Transverse colon (tissue), 4 donors: ENCODE measurements around the gene RRAGD. TPM values are rescaled to one million over a fixed set of nuclear protein-coding genes. Genes with fewer than 3 reads are reported as not detected.

Experiments
- DNase-seq: peaks from one replicate; pipeline ENCODE4 v3.0.0-alpha.2; 2019
- H3K27ac ChIP-seq, 4 donors: fragments of 200-600 bp; sonication (generic); 2 replicates each; pipeline ENCODE4 v1.5.1; 2016 to 2018; ENCODE audit warnings: inconsistent platforms in 4 of 4
- H3K27me3 ChIP-seq: fragments of 200-600 bp; sonication (generic); 2 replicates; pipeline ENCODE4 v1.5.1; 2017; ENCODE audit warnings: inconsistent platforms
- H3K36me3 ChIP-seq, 4 donors: fragments of 200-600 bp; sonication (generic); 2 replicates each; pipeline ENCODE4 v1.5.1; 2017 to 2019; ENCODE audit warnings: inconsistent platforms in 4 of 4
- H3K4me1 ChIP-seq, 4 donors: fragments of 200-600 bp; sonication (generic); 2 replicates each; pipeline ENCODE4 v1.5.1; 2017 to 2020; ENCODE audit warnings: inconsistent platforms in 4 of 4
- H3K4me3 ChIP-seq, 4 donors: fragments of 200-600 bp; sonication (generic); 1 replicate in 1 of 4; 2 replicates in 3 of 4; pipeline versions ENCODE4 v1.5.1 to v1.6.1; 2017 to 2019; ENCODE audit warnings: inconsistent platforms in 4 of 4
- H3K9me3 ChIP-seq, 2 donors: fragments of 200-600 bp; sonication (generic); 2 replicates each; pipeline ENCODE4 v1.5.1; 2017 to 2019; ENCODE audit warnings: inconsistent platforms in 2 of 2
- CTCF ChIP-seq, 5 experiments: fragments of 200-600 bp in 3 of 5; fragments of 450-650 bp in 2 of 5; sonication (generic) in 3 of 5; IDR thresholded peaks; 1 replicate in 2 of 5; 2 replicates in 3 of 5; pipeline ENCODE4 v1.5.1; 2016 to 2017; ENCODE audit warnings: antibody characterized with exemption in 5 of 5, inconsistent platforms in 3 of 5, mild to moderate bottlenecking in 2 of 5, moderate library complexity in 1 of 5
- EP300 ChIP-seq: sonication (generic); formaldehyde crosslinking; IDR thresholded peaks from one replicate; pipeline ENCODE4 v1.6.1; 2017; ENCODE audit warnings: antibody characterized with exemption, low read depth
- POLR2A ChIP-seq: fragments of 450-650 bp; IDR thresholded peaks from one replicate; pipeline ENCODE4 v1.6.1; 2016; ENCODE audit warnings: antibody characterized with exemption, mild to moderate bottlenecking, moderate library complexity
- POLR2AphosphoS5 ChIP-seq, 3 donors: sonication (generic); formaldehyde crosslinking; IDR thresholded peaks; one replicate each; pipeline ENCODE4 v1.6.1; 2016; ENCODE audit warnings: antibody characterized with exemption in 3 of 3
- WGBS, 2 donors: methylation state at CpG; one replicate each; pipeline ENCODE4 v1.1.5; 2018; ENCODE audit warnings: low coverage in 1 of 2; 5-methylcytosine and 5-hydroxymethylcytosine counted together
- in situ Hi-C, 4 donors: fragments of 200-750 bp; cut with MboI; loops; one replicate each; pipeline versions ENCODE4 v1.15.0 to v1.15.1; 2017; ENCODE audit warnings: low sequenced_read_pairs in 3 of 4, low pct_ligation_motif_present in 1 of 4, low pct_unique_long_range_greater_than_20kb in 1 of 4
- intact Hi-C: fragments of 100-400 bp; cut with DNase I; formaldehyde crosslinking; loops from one replicate; pipeline ENCODE4 v1.15.1; 2023; ENCODE audit warnings: low total_unique reads
- total RNA-seq, 4 donors: library from RNA; depleted of rRNA; stranded (reverse); fragments of >200 nt; gene quantifications; one replicate each; pipeline ENCODE4 v1.1.0, GENCODE V29; 2016

The RRAGD gene
- total RNA-seq, 4 donors from 2014 or later = 0.80 to 7.0 (median 2.2) TPM

GRCh38 chr6:89339565-89339964 is 72.5 kb downstream of the RRAGD start:
- TF ChIP-seq POLR2AphosphoS5 (IDR thresholded peaks at IDR 0.05) (no peak), EP300 (no peak), CTCF (IDR thresholded peaks at IDR 0.05) (no peak)
- in situ Hi-C loops = no loop called here

GRCh38 chr6:89335164-89335563 is 76.9 kb downstream of the RRAGD start:
- no peak for TF ChIP-seq POLR2A
- TF ChIP-seq POLR2AphosphoS5 (IDR thresholded peaks at IDR 0.05) = no peak
- TF ChIP-seq EP300 = no peak
- no peak for TF ChIP-seq CTCF (IDR thresholded peaks at IDR 0.05)
- 88 to 92% methylated on average over 3 of the region's 3 CpGs for WGBS, 2 donors
- Histone ChIP-seq H3K27ac (no peak overlapping the region), H3K4me1 (no peaks in the 10 kb centered on the region), H3K36me3 (peaks cover 0 to 58% (median 23%) of the 10 kb centered on the region in 4 donors), H3K9me3 (no peaks in the 10 kb centered on the region), H3K4me3 (no peak overlapping the region), H3K27me3 (no peaks in the 10 kb centered on the region)
- no peak for DNase-seq
- in situ Hi-C loops (no loop called here), intact Hi-C loops (no loop called here)

More at GRCh38 chr6:89339565-89339964, 72.5 kb downstream of the RRAGD start:
- no peak overlapping the region for H3K4me3 ChIP-seq
- peaks cover 0 to 50% (median 23%) of the 10 kb centered on the region in 4 donors for H3K36me3 ChIP-seq
- no peak overlapping the region for H3K27ac ChIP-seq
- no peaks in the 10 kb centered on the region for H3K27me3 ChIP-seq
- no peak for DNase-seq
- no peaks in the 10 kb centered on the region for H3K9me3 ChIP-seq
- intact Hi-C loops = no loop called here
- 80 to 92% methylated on average over 1 to 2 of the region's 2 CpGs for WGBS, 2 donors
- peaks cover 0 to 3% (median 2%) of the 10 kb centered on the region in 4 donors for H3K4me1 ChIP-seq

- 93 to 100% methylated on average over 1 of the region's 1 CpG for WGBS, 2 donors
- peaks cover 0 to 56% (median 21%) of the 10 kb centered on the region in 4 donors for H3K36me3 ChIP-seq
These were observed 81.2 kb downstream of the RRAGD start for GRCh38 chr6:89330910-89331309.

GRCh38 chr6:89328976-89329375 is 83.1 kb downstream of the RRAGD start:
- 88 to 90% methylated on average over 1 of the region's 1 CpG for WGBS, 2 donors
- H3K27me3 ChIP-seq = no peaks in the 10 kb centered on the region
- in situ Hi-C loops (no loop called here), intact Hi-C loops (no loop called here)
- DNase-seq = no peak
- no peak overlapping the region for H3K4me3 ChIP-seq
- H3K27ac ChIP-seq = no peak overlapping the region
- TF ChIP-seq EP300 = no peak
- TF ChIP-seq POLR2A = no peak
- no peak for TF ChIP-seq CTCF (IDR thresholded peaks at IDR 0.05)
- TF ChIP-seq POLR2AphosphoS5 (IDR thresholded peaks at IDR 0.05) = no peak
- H3K4me1 ChIP-seq = no peaks in the 10 kb centered on the region
- H3K9me3 ChIP-seq = no peaks in the 10 kb centered on the region
- peaks cover 0 to 39% (median 13%) of the 10 kb centered on the region in 4 donors for H3K36me3 ChIP-seq

More at GRCh38 chr6:89330910-89331309, 81.2 kb downstream of the RRAGD start:
- Histone ChIP-seq H3K27me3 (no peaks in the 10 kb centered on the region), H3K4me3 (no peak overlapping the region), H3K9me3 (no peaks in the 10 kb centered on the region), H3K27ac (no peak overlapping the region), H3K4me1 (no peaks in the 10 kb centered on the region)
- intact Hi-C loops = no loop called here
- in situ Hi-C loops = no loop called here
- no peak for TF ChIP-seq CTCF (IDR thresholded peaks at IDR 0.05)
- no peak for TF ChIP-seq POLR2A
- TF ChIP-seq POLR2AphosphoS5 (IDR thresholded peaks at IDR 0.05) = no peak
- no peak for TF ChIP-seq EP300
- no peak for DNase-seq
